CD4-positive, alpha-beta T cell treated with Interleukin-15 for 4 hours (primary cell): ENCODE measurements around the gene SYDE1.
"Not testable (repeated sequence)": the region's sequence is repeated elsewhere in the genome, so short reads cannot be mapped to it uniquely, and the experiment has no call there.

Experiments used
- DNase-seq: peaks from one replicate; pipeline ENCODE4 v3.0.0-alpha.2; 2020; ENCODE audit warnings: low spot score

The SYDE1 gene, protein sequence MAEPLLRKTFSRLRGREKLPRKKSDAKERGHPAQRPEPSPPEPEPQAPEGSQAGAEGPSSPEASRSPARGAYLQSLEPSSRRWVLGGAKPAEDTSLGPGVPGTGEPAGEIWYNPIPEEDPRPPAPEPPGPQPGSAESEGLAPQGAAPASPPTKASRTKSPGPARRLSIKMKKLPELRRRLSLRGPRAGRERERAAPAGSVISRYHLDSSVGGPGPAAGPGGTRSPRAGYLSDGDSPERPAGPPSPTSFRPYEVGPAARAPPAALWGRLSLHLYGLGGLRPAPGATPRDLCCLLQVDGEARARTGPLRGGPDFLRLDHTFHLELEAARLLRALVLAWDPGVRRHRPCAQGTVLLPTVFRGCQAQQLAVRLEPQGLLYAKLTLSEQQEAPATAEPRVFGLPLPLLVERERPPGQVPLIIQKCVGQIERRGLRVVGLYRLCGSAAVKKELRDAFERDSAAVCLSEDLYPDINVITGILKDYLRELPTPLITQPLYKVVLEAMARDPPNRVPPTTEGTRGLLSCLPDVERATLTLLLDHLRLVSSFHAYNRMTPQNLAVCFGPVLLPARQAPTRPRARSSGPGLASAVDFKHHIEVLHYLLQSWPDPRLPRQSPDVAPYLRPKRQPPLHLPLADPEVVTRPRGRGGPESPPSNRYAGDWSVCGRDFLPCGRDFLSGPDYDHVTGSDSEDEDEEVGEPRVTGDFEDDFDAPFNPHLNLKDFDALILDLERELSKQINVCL

DNA sequence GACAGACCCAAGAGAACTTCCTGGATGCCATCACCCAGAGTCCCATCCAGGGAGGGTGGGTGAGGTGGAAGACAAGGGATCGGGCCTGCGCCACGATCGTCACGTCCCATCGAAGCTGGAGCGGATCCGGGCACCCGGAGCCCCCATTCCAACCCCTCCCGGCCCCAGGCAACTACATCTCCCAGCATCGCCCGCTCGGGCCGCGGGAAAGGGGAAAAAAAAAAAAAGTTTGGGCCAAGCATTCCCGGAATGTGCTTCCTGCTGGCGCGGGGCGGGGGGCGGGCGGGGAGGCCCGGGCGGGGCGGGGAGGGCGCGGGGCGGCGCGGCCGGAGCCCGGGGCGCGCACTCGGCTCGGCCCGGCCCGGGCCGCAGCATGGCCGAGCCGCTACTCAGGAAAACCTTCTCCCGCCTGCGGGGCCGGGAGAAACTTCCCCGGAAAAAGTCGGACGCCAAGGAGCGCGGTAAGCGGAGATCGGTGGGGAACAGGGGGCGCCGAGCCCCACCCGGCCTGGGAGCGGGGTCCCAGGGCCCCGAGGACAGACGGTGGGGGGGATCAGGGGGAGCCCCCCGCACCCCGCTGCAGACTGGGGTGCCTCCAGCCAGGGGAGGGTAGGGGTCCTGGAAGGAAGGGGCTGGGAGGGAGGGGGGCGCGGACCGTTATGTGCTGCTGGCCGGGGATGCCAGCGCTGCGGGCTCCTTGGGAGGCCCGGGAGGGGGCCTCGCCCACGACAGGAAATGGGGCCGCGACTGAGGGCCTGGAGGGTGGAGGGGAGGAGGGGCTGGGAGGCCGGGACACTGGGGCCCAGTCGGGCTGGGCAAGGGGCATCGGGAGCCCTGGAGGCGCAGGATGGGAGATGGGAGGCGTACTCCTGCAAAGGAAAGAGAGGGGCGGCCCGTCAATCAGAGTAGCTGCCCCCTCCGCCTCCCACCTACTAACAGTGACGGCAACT lies at the start of gene SYDE1:
Gene SYDE1, plus strand, starts transcription at position 341 of the 950 bp plus-strand sequence. Its CDS starts 33 bp downstream, at position 374.
- no peak for DNase-seq

DNA sequence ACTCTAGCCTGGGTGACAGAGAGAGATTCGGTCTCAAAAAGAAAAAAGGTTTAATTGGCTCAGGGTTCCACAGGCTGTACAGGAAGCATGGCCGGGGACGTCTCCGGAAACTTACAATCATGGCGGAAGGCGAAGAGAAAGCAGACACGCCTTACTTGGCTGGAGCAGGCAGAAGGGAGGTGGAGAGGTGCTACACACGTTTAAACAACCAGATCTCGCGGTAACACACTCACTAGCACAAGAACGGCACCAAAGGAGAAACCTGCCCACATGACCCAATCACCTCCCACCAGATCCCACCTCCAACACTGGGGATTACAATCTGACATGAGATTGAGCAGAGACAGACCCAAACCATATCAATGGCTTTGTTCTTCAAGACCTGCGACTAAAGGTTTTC lies 45.2 kb upstream of the SYDE1 start:
- DNase-seq, result no peak

GRCh38 chr19:15070386-15070785 lies 36.8 kb upstream of the SYDE1 start:
- DNase-seq, result not testable (repeated sequence)

DNA sequence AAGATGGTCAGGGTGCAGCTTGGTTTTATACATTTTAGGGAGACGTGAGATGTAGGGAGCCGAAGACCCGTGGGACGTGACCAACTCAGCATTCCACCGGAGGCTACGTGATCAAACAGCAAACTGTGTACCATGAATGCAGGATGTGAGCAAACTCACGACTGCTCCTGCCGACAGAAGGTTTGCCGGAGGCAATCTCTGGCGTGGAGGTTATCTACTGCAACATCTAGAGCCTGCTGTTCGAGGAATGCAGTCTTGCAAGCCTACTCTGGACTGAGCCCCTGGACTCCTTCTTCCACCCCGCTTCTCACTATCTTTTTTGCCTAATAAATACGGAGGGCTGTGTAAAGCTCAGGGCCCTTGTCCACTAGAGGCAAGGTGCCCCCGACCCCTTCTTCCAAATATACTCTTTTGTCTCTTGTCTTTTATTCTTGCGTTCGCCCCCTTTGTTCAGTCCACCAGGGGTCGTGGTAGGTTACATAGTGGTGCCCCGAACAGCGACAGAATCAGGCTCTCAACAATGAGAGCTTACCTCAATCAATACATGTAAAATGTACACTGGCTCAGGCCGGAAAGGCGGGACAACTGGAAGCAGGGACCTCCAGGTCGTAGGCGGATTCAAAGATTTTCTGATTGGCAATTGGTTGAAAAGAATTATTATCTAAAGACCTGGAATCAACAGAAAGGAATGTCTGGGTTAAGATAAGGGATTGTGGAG lies 34.1 kb upstream of the SYDE1 start:
- DNase-seq, result no peak

GRCh38 chr19:15074371-15074770 lies 32.8 kb upstream of the SYDE1 start:
- DNase-seq, result no peak

DNA sequence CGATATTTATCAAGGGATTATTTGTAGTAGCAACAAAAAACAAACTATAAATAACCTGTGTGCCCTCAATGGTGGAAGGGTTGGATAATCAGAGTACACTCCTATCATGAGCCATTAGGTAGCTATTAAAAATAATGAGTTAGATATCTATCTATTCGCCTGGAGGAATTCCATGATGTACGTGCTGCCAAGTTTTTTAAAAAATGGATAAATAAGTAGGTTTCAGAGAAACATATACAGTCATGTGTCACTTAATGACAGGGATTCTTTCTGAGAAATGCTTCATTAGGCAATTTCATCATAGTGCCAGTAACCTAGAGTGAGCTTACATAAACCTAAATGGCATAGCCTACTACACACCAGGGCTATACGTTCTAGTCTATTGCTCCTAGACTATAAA lies 31.4 kb upstream of the SYDE1 start:
- DNase-seq, result no peak

GRCh38 chr19:15080002-15080401 lies 27.2 kb upstream of the SYDE1 start:
- DNase-seq, result not testable (repeated sequence)

DNA sequence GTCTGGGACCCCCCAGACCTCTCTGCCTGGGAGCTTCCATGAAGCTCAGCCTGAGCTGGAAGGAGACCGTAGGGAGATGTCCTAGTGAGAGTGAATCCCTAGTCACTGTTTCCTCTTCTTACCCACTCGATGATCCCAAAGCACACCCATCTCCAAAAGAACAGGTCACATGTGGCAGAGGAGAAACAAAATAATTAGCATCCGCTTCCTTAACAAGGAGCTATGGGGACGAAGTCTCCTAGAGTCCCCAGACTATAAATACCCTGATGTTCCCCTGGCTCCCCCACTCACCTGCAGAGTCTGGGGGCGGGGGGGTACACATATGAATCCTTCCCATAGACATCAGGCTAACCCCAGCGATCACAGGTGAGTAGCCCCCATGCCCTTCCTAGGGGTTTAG lies 25.3 kb upstream of the SYDE1 start, which contains the start of gene OR1I1:
Gene OR1I1, plus strand, starts transcription at position 301 of the 400 bp plus-strand sequence. CDS start 4,855 bp downstream, outside the sequence.
- DNase-seq, result no peak

DNA sequence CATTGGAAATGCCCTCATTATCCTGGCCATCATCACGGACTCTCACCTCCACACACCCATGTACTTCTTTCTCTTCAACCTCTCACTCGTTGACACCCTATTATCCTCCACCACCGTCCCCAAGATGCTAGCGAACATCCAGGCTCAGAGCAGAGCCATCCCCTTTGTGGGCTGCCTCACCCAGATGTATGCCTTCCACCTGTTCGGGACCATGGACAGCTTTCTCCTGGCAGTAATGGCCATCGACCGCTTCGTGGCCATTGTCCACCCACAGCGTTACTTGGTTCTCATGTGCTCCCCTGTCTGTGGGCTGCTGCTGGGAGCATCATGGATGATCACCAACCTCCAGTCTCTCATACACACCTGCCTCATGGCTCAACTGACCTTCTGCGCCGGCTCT lies 20.0 kb upstream of the SYDE1 start:
- DNase-seq, result no peak

DNA sequence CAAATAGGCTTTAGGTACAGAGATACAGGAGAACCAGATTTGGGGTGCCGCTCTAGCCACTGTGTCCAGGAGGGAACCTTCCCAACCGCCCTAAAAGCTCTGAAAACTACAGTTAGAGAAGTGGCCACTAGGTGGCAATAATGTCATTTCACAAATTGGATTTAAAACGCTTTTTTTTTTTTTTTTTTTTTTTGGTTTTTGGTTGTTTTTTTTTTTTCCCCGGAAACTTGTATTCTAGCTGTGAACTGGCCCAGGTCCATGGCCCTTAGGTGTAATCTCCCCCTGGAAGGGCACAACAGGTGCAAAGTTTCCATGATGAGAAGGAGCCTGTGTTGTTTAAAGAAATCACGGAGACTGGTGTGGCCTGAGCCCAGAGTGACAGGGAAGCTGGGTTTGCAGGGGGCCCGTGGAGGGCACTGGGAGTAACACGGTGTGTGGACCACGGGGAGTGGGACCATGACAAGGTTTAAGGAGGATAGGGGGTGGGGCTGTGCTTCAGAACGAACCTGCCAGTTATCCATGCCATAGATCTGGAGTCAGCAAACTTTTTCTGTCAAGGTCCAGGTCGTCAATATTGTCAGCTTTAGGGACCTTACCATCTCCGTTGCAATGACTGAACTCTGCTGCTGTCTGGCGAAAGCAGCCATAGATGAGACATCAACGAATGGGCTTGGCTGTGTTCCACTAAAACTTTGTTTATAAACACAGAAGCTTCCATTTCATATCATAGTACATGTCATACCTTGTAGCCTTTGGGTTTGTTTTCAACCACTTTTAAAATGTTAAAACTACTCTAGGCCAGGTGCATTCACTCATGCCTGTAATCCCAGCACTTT lies 15.1 kb upstream of the SYDE1 start:
- peak; percentile 74 for DNase-seq

GRCh38 chr19:15093001-15093400 lies 14.2 kb upstream of the SYDE1 start:
- DNase-seq, result no peak

DNA sequence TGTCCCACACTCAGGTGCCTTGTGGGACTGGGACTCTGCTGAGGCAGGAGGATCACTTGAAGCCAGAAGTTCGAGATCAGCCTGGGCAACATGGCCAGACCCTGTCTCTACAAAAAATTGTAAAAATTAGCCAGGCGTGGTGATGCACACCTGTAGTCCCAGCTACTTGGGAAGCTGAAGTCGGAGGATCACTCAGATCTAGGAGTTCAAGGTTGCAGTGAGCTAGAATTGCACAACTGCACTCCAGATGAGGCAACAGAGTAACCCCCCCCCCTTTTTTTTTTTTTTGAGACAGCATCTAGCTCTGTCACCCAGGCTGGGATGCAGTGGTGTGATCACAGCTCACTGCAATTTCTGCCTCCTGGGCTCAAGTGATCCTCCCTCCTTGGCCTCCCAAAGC lies 11.0 kb upstream of the SYDE1 start:
- no peak for DNase-seq

- DNase-seq, result not testable (repeated sequence)
Measured at GRCh38 chr19:15097980-15098379, 9.2 kb upstream of the SYDE1 start.

DNA sequence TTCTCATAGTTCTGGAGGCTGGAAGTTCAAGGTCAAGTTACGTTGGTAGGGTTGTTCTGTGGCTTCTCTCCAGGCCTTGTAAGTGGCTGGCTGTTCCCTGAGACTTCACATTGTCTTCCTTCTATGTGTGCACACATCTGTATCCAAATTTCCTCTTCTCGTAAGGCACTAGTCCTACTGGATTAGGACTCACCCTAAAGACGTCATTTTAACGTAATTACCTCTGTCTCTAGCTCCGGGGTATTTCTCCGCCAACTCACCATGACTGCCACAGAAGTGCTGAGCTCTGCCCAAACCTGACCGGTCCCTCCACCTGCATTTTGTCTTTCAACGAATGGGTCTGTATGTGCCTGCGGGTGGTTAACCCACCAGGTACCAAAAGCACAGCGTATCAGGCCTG lies 8.7 kb upstream of the SYDE1 start:
- no peak for DNase-seq

- no peak for DNase-seq
Measured at GRCh38 chr19:15099017-15099582, 8.1 kb upstream of the SYDE1 start.

DNA sequence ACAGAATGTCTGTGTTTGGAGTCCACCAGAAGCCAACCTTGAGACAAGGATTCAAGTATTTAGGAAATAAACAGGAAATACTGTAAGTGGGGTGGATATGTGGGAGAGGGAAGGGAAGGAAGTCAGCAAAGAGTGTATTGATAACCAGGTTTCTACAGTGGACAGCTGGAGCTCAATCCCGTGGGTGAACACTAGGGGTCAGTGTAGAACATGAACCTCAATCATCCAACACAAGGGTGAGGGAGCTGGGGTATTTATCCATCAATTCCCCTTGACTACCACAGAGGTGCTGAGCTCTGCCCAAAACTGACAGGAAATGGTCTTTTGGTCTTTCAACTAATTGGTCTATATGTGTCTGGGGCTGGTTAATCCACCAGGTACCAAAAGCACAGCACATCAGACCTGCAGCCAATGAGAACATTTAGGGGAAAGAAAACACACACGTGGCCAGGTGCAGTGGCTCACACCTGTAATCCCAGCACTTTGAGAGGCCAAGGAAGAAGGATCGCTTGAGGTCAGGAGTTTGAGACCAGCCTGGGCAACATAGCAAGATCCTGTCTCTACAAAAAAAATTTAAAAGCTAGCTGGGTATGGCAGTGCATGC lies 5.6 kb upstream of the SYDE1 start:
- peak; percentile 45 for DNase-seq

DNA sequence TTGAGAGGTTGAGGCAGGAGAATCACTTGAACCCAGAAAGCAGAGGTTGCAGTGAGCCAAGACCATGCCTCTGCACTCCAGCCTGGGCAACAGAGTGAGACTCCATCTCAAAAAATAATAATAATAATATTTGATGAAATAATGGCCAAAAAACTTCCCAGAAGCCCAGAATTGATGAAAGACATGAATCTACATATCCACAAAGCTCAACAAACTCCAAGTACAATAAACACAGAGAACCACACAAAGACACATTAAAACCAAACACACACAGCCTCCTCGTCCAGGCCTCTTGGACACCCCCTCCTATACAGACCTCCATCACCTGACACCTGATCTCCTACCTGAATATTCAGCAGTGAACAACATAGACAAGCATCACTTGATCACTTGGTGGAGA lies 3.2 kb upstream of the SYDE1 start:
- DNase-seq, result no peak

- DNase-seq, result no peak
Measured at GRCh38 chr19:15104411-15104810, 2.8 kb upstream of the SYDE1 start.

- DNase-seq, result no peak
Measured at GRCh38 chr19:15105044-15105443, 2.2 kb upstream of the SYDE1 start.
